GM18907 (cell line): ENCODE measurements around the gene GPBAR1.

Source experiments
- ATAC-seq: cut with Tn5 transposase; IDR thresholded peaks from one replicate; pipeline ENCODE4 v1.9.1; 2021; ENCODE audit warnings: mild to moderate bottlenecking, moderate library complexity; ENCODE audit not compliant: unreplicated experiment

The GPBAR1 gene

DNA sequence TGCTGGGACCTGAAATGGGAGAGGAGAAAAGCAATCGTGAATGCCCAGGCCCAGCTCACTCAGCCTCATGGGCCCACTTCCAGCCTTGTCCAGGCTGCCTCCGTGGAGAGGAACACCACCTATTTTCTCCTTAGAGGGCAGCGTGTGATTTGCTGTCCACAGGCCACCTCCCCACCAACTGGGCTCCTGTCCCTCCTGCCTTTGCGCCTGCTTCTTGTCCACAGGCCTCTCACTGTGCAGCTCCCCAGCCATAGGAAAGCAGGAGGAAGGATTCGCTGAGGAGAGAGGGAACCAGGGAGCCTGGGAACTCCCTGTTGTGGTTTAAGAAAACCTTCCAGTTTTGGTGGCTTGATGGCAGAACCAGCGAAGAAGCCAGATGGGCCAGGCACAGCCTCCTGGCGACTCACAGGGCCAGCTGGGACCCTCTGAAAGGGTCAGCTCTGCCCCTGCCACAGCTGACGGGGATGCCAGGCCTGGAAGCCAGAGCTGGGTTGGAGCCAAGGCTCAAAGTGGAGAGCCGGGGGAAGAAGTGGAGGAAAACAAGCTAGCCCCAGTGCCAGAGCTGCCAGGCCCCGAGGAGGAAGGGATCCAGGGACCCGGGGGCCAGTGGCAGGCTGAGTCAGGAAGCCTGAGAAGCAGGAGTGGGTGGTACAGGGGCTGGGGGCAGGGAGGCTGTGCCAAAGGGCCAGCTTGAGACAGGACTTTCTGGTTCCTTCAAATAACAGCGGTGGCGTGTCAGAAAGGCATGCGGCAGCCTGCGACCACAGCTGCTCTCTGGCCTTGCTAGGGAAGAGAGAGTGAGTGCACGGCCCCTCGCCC is 21.6 kb downstream of the GPBAR1 start:
- no peak for ATAC-seq

DNA sequence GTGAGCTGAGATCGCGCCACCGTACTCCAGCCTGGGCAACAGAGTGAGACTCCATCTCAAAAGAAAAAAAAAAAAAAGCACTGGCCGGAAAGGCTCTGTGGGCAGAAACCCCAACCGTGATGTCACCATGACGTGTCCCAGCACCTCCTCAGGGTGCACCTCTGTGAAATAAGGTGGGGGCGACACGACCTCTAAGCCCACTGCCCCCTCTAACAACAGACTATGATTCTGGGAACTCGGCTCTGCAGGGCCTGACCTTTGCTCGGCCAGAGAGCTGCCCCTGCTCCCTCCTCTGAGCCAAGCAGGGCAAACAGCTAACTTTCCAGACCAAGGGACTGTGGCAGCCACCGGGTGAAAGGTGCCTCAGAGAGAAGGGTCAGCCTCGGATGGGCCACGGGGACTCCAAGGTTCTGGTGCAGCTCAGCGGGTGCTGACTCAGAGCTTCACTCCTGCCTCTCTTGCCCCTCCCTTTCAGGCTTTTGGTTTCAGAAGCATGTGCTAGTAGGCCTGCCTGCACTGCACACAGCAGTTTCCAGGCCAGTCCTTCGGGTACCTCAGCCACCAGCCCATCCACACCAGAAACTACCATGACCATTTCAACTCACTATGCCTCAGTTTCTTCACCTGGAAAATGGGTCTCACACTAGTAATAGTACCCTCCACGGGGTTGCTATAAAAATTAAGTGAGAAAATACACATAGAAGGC is 23.4 kb downstream of the GPBAR1 start:
- peak; percentile 33 for ATAC-seq

DNA sequence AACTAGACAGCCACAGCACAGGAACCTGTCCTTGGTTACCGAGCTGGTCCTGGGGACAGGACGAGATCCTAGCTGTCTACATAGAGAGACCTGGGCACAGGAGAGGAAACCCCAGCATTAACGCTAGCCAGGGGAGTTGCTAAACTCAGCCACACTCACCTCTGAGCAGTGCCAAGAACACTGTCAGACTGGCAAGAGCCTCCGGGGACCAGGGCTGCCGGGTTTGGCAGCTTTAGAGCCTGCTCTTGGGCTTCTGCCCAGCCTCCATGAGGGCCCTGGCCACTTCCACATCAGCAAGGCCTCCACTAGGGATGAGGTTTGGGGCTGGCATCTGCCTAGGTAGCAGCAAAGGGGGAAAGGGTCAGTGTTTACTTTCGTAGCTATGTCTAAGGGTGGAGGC is 24.8 kb downstream of the GPBAR1 start:
- ATAC-seq, result no peak

DNA sequence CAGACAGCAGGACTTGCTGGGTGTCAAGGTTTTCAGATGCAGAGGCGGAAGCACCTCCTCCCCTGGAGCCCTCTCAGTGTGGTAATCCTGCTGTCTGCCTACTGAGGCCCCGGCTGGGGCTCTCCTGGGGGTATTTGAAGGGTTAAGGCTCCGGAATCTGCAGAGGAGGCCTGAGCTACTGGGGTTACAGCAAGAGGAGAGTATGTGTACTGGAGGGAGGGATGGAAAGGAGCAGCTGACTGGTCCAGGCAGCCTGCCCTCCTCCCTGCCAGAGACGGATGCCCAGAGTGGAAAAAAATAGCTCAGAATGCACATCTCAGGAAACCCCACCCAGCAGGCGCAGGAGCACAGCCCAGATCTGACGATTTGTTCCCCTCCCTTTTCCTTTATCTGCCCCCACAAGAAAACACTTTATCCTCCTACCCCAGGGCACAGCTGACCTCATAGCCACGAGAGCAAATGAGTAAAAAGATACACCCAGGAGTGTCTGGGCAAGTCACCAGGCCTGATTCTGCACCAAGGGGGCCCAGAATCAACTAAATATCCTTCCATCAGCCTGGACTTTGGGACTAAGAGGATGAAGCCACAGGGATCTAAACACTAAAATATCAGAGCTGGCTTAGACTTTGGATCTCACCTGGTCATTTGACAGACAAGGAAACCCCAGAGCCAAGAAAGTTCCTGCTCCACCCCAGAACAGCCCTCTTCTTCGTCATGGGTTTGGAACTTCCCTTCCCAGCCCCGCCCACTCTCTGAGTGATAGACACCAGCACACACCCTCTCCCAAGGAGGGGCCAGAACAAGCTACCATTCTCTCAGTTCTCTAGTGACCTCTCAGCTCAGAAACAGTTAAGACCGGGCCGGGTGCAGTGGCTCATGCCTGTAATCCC is 26.0 kb downstream of the GPBAR1 start:
- peak; percentile 67 for ATAC-seq

DNA sequence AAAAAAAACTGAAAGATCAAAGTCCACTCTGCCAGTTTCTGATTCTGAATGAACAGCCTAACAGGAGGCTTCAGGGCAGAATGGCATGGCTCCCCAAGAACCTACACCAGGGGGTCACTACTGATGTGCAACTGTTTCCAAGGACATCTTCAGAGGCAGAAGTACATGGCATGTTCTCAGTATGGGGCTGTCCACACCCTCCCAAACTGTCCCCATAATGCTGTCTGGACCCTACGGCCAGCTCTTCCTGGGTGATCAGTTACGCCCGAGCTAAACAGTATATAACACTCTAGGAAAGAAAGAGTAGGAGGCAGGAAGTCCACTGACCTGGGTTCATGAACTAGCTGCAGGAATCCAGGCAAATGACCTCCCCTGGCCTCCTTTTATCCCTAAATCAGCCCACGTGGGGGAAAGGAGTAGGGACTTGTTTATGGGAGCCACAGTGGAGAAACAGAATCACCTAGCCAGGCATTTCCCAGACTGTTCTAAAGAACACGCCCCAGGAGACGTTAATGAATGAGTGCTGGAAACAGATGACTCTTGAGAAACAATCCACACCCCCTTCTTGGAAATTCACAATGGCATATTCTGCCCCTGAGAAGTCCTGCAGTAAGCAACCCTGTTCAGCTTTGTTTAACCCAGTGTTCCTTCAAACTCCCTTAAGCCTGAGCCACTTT is 29.0 kb downstream of the GPBAR1 start:
- no peak for ATAC-seq

- peak; percentile 59 for ATAC-seq
Measured at GRCh38 chr2:218290316-218291261, 29.8 kb downstream of the GPBAR1 start.

- ATAC-seq, result no peak
Measured at GRCh38 chr2:218291318-218292047, 30.7 kb downstream of the GPBAR1 start.

DNA sequence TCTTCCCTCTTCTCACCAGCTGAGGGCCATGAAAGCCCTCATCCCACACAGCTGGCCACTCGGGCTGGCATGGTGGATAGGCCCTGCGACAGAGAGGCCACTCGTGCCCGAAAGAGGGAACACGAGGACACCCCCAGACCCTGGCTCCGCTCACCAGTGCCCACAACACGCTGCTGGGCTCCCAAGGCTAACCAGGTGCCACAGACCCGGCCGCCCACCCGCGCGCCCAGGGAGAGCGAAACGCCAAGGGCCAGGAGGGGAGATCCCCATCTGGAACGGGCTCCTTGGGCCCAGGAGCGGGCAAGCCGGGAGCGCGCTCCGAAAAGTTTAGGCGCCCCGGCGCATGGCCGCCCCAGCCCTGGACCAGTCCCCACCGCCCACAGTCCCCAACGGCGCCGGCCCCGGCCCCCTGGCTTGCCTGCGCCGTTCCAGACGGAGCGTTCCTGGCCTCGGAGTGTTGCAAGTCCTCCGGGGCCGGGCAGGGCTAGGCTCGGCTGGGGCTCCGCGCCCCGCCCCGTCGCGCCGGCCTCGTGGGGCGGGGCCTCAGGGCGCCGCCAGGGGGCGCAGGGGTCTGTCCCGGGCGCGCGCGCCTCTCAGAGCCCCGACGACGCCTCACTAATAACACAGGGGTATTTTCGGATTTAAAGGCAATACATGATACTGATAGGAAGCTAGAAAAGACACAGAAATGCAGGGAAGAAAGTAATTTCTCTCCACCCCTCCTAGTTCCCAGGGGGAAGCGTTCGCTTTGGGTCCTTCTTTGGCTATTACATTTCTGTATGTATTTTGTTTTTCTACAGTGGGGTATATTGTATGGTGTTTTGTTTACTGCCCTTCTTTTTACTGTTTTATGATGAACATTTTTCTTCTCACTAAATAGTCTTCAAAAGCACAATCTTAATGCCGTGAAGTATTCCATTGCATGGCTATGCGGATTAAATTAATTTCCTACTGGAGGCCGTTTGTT is 31.5 kb downstream of the GPBAR1 start, which contains the start of gene TMBIM1:
Gene TMBIM1, minus strand, starts transcription at position 456 of the 967 bp plus-strand sequence. CDS start 10,362 bp downstream, outside the sequence.
- ATAC-seq, result peak; percentile 63

- ATAC-seq, result no peak
Measured at GRCh38 chr2:218293715-218294429, 33.1 kb downstream of the GPBAR1 start.

- no peak for ATAC-seq
Measured at GRCh38 chr2:218294430-218295022, 33.7 kb downstream of the GPBAR1 start.

DNA sequence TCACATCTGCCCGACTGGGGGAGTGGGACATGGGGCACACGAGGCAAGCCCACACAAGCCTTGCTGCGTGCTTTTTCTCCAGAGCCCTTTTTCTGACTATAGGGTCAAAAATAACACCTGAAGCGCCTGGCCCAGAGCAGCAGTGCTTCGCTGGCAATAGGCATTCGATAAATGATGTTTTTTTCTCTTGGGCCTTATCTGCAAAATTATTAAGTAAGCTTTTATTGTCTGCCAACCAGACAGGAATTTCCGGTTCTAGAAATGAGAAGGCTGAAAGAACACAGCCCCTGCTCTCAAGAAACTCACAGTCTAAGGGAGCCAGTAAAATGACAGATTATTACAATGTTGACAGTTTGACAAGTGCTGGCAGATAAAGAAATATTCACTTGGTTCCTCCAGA is 34.2 kb downstream of the GPBAR1 start:
- ATAC-seq, result no peak

DNA sequence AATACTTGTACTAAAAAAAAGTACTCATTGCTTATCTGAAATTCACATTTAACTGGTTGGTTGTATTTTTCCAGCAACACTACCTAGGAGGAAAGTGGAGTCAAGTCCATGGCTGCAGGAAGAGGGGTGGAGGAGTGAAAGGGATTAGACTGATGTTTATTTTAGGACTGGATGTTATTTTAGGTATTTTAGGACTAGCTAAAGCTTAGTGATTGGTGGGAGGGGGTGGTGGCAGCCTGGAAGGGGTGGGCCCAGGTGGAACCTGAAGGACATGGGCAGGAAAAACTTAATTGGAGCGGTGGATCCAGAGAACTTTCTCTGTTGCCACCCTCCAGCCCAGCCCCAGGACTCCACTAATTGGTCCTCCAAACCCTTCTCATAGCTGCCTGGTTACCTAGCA is 35.4 kb downstream of the GPBAR1 start:
- ATAC-seq, result no peak

DNA sequence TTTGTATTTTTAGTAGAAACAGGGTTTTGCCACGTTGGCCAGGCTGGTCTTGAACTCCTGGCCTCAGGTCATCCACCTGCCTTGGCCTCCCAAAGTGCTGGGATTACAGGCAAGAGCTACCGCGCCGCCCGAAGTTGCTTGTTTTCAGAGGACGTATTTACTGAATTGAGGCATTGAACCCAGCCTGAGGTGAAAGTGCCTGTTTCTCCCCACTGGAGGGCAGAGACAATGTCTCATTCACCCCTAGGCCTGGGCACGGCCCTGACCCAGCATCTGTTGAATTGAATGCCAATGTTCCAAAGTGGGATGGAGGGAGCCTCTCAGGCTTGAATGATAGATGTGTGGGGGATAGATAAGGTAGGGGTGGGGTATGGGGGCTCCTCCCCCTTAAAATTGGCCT is 36.0 kb downstream of the GPBAR1 start:
- ATAC-seq, result no peak

DNA sequence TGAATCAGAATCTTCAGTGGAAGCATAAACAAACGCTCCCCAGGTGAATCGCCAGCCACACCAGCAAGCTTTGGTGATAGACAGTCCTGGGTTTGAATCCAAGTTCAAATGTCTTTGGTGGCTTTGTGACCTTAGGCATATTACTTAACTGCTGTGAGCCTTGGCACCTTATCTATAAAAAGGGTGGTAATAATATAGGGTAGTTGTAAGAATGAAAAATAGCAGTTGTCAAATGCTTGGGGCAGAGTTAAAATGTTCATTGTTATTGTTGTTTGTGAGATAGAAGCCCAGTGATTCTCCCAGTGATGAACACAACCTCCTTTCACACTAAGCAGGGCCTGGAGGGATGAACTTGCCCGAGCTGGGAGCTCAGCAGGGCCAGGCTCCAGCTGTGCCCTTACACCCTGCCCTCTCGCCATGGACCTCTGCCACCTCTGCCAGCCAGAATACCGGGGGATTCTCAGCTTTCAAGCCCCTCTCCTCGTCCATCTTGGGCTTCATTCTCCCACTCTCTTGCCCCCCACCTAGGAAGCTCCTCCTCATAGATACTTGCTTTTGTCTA is 37.6 kb downstream of the GPBAR1 start:
- no peak for ATAC-seq

- no peak for ATAC-seq
Measured at GRCh38 chr2:218300141-218300540, 39.3 kb downstream of the GPBAR1 start.

- ATAC-seq, result peak; percentile 65
Measured at GRCh38 chr2:218301176-218301819, 40.5 kb downstream of the GPBAR1 start.
